CD4-positive, alpha-beta T cell treated with Interferon gamma for 1 hour (primary cell): ENCODE results near the gene YWHAG.
"Not testable (repeated sequence)": the region's sequence is repeated elsewhere in the genome, so short reads cannot be mapped to it uniquely, and the experiment has no call there.

ENCODE experiments used
- DNase-seq: peaks from one replicate; pipeline ENCODE4 v3.0.0-alpha.2; 2020

The YWHAG gene

DNA sequence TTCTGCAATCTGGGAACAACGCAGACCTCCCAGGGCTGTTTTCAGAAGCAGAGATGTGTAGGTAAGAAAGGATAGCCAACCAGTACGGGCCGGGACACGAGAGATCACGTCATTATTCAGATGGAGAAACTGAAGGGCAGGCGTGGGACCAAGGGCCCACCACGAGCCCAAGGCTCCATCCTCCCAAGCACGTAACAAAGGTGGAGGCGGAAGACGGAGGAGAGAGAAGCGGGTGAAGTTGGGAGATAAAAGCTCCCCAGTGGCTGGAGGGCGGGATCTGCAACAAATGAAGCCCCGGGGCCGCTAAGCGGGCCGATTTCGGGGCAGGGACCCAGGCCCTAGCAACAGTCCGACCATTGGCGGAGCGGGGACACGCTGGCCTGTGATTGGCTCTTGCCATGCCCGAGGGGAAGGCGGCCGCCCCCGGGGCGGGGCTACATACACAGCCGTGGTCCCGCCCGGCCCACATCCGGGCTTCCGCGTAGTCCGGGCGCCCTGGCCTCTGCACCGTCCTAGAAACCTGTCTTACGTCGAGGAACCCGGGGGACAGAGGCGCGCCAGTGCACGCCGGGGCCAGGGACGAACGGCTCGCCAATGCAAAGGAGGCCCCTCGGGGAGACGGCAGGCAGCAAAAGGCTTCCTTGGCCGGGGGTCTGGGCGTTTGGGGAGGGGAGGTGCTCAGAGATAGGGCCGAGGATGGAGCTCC, 40.9 kb downstream of the YWHAG start:
- DNase-seq, result peak; percentile 95

DNA sequence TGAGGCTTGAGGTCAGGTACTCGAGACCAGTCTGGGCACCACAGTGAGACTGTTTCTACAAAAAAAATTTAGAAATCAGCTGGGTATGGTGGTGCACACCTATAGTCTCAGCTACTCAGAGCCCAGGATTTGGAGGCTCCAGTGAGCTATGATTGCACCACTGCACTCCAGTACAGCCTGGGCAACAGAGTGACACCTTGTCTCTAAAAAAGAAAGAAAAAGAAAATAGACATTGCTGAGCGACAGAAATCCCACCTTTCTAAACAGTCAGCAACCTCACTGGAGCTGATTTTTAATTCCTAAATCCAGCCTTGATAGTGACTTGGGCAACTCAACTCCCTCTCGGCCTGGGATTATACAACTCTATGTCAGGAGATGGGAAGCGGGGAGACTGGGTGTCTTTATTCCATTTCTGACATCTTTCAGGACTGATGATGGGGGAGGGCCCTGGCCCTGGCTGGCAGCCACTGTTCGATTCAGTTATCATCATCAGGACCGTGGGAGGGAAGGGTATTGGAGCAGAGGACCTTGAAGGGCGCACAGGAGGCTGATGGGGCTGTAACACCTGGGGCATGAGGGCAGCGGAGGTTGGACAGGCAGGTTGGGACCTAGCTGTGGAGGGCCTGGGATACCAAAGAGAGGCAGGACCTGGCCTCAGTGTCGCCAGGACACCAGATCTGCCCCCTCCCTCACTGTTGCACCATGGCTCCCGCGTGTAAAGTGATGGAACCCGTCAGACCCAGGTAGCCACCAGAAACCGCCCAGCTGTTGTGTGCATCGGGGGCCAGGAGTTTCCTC, 41.6 kb downstream of the YWHAG start:
- no peak for DNase-seq

DNA sequence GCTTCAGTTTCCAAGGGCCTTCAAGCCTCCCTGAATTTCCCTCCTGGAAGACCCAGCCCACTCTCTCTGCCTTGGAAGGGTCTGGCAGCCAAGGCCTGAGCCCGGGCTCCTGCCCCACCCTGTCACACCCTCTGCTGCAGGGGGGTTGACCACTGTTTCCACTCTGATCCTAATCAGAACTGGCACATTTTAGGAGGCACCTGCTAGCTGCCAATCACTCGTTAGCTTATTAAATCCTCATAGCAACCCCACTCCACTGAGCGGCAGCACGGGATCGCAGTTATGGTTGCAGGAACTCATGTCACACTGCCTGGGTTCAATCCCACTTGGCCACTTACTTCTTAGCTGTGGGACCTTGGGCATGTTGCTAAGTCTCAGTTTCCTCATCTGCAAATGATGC, 43.4 kb downstream of the YWHAG start:
- no peak for DNase-seq

DNA sequence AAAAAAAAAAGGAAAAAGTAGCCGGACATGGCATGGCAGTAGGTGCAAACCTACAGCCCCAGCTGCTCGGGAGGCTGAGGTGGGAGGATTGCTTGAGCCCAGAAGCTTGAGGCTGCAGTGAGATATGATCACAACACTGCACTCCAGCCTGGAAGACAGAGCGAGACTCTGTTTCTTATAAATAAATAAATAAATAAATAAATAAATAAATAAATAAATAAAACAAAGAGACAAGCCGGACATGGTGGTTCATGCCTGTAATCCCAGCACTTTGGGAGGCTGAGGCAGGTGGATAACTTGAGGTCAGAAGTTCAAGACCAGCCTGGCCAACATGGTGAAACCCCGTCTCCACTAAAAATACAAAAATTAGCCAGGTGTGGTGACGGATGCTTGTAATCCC, 44.1 kb downstream of the YWHAG start:
- not testable (repeated sequence) for DNase-seq

DNA sequence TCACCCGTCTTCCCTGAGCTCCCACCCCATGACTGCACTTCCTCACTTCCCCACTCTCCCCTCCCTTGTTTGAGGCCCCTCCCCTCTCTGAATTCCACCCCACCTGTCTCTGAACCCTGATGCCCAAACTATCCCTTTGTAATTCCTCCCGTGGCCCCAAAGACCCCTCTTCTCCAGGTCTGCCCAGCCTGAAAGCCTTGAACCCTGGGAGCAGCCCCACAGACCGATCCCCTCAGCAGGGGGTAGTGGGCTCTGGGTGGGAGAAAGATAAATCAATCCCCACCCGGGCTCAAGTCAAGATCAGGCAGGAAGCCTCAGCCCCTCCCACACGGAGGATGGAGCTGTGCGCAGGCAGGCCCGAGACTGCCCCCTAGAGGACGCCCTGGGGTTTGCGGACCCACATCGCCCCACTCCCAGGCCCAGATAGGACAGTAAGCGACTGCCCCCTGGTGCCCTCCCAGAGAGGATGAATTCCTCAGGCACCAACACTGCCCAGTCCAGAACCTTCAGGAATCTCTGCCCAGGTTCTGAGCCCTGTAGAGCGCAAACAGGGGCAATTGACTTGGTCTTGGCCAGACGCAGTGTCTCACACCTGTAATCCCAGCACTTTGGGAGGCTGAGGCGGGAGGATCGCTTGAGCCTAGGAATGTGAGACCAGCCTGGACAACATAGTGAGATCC, 44.6 kb downstream of the YWHAG start:
- peak; percentile 94 for DNase-seq

DNA sequence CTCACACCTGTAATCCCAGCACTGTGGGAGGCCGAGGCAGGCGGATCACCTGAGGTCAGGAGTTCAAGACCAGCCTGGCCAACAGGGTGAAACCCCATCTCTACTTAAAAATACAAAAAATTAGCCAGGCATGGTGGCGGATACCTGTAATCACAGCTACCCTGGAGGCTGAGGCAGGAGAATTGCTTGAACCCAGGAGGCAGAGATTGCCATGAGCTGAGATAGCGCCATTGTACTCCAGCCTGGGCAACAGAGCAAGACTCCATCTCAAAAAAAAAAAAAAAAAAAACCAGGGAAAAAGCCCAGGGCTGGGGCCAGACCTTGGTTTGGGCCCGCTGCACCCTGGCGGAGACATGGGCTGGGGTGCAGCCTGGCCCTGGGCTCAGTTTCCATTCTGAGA, 47.0 kb downstream of the YWHAG start:
- DNase-seq, result not testable (repeated sequence)

DNA sequence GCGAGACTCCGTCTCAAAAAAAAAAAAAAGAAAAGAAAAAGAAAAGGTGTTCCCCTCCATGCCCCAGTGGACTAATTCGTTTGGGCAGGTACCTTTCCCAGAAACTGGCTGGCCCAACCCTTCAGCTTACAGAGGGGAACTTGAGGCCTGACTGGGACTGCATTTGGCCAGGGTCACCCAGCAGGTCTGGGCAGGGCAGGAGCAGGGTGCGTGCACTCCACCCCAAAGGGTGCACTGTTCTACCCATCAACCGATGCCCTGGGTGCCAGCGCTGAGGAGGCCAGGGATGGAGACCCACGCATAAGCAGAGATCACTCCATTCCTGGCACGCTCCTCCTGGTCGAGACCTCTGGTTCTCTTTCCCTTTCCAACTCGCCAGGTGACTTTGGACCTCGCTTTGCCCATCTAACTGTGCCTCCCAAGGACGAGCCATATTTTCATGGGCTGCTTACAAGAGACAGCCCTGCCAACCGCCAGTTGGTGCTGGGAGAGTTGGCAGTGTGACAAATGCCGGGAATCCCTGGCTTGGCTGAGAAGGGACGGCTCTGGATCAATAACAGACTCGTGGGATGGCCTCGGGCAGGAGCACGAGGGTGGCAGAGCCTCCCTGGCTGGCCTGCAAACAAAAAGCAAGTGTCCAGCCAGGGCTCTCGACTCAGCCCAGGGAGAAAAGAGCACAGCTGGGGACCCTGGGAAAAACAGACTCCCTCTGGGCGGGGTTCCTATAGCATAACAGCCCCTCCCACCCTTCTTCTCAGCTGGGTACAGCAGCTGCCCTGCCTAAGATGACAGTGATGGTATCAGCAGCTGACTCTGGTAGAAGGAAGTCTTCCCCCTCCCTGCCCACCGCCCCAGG, 48.5 kb downstream of the YWHAG start:
- no peak for DNase-seq

DNA sequence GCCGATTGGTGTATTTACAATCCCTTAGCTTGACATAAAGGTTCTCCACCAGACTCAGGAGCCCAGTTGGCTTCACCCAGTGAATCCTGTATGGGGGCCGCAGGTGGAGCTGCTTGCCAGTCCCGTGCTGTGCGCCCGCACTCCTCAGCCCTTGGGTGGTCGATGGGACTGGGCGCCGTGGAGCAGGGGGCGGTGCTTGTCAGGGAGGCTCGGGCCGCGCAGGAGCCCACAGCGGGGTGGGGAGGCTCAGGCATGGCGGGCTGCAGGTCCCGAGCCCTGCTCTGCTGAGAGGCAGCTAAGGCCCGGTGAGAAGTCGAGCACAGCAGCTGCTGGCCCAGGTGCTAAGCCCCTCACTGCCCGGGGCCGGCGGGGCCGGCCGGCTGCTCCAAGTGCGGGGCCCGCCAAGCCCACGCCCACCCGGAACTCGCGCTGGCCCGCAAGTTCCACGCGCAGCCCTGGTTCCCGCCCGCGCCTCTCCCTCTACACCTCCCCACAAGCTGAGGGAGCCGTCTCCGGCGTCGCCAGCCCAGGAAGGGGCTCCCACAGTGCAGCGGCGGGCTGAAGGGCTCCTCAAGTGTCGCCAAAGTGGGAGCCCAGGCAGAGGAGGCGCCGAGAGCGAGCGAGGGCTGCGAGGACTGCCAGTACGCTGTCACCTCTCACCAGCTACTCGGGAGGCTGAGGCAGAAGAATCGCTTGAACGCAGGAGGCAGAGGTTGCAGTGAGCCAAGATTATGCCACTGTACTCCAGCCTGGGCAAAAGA, 49.3 kb downstream of the YWHAG start:
- not testable (repeated sequence) for DNase-seq

DNA sequence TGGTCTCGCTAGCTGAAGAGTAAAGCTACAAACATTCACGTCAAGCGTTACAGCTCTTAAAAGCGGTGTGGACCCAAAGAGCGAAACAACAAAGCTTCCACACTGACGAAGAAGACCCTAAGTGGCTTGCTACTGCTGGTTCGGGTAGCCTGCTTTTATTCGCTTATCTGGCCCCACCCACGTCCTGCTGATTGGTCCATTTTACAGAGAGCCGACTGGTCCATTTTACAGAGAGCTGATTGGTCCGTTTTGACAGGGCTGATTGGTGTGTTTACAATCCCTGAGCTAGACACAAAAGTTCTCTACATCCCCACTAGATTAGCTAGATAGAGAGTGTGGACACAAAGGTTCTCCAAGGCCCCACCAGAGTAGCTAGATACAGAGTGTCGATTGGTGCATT, 49.9 kb downstream of the YWHAG start:
- DNase-seq, result not testable (repeated sequence)

DNA sequence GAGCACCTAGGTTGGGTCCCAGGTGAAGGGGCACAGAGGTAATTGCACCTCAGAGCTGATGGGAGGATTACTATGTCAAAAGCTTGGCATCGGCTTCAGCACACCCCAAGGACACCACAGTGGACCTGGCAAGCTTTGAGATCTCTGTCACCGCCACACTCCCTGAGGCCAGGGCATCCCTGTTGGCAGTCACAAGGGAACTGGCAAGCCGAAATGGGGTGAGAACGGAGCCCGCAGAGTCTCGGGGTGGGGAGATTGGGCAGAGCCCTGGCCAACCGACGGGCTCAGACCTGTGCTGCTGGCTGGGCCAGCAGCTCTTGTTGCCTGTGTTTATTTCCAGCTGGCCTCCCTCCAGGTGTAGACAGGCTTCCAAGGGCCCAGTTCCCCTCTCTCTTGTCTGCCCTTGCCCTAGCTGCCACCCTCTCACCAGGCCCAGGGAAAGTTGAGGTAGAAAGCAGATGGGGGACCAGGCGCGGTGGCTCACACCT, 53.9 kb downstream of the YWHAG start:
- DNase-seq, result no peak

DNA sequence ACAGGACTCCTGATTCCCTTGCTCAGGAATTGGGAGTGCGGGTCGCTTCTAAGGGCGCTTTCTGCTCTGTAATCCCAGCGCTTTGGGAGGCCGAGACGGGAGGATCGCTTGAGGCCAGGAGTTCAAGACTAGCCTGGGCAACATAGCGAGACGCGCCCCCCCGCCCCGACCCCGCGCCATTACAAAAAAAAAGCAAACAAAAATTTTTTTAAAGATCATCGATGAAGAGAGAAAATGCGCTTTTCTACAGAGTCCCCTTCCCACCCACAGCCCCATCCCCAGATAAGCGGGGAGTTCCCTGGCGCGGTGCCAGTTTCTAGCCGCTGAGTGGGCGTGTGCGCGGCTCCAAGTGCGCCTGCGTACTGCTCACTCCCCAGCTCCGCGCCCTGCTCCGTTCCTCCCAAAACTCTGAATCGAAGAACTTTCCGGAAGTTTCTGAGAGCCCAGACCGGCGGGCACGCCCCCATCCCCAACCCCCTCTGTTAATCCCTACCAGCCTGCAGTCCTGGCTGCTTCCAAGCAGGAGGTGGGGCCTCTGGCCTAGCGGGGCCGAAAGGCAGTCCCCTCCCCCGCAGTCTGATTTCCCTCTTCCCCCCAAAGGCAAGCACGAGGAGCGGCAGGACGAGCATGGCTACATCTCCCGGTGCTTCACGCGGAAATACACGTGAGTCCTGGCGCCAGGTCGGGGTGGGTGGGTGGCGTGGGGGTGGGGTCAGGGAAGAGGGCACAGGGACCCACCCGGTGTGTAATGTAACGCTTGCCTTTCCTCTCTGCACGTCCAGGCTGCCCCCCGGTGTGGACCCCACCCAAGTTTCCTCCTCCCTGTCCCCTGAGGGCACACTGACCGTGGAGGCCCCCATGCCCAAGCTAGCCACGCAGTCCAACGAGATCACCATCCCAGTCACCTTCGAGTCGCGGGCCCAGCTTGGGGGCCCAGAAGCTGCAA, 55.3 kb downstream of the YWHAG start:
- peak; percentile 76 for DNase-seq

DNA sequence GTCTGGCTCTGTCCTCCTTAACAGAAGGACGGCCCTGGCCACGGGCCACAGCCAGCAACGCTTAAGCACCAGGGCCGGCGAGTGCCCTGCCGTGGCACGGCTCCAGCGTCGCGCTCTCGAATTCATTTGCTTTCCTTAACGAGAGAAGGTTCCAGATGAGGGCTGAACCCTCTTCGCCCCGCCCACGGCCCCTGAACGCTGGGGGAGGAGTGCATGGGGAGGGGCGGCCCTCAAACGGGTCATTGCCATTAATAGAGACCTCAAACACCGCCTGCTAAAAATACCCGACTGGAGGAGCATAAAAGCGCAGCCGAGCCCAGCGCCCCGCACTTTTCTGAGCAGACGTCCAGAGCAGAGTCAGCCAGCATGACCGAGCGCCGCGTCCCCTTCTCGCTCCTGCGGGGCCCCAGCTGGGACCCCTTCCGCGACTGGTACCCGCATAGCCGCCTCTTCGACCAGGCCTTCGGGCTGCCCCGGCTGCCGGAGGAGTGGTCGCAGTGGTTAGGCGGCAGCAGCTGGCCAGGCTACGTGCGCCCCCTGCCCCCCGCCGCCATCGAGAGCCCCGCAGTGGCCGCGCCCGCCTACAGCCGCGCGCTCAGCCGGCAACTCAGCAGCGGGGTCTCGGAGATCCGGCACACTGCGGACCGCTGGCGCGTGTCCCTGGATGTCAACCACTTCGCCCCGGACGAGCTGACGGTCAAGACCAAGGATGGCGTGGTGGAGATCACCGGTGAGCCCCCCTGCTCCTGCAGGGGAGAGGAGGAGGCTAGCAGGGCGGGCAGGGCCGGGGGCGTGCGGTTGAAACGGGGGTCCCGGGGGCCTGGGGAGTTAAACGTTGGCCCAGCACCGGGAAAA, 56.2 kb downstream of the YWHAG start, which contains the start of gene HSPB1:
Gene HSPB1 (plus strand): TSS at position 327 of the 855 bp plus-strand sequence. CDS start 40 bp downstream, at position 367.
- peak; percentile 82 for DNase-seq

DNA sequence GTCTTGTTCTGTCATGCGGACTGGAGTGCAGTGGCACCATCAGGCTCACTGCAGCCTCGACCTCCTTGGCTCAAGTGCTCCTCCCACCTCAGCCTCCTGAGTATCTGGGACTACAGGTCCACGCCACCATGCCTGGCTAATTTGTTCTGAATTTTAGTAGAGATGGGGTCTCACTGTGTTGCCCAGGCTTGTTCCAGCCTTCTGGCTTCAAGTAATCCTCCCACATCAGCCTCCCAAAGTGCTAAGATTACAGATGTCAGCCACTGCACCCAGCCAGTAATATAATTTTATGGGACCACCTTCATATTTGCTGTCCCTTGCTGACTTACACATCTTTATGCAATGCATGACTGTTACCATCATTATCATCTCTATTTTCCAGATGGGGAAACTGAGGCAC, 57.8 kb downstream of the YWHAG start:
- DNase-seq, result no peak

DNA sequence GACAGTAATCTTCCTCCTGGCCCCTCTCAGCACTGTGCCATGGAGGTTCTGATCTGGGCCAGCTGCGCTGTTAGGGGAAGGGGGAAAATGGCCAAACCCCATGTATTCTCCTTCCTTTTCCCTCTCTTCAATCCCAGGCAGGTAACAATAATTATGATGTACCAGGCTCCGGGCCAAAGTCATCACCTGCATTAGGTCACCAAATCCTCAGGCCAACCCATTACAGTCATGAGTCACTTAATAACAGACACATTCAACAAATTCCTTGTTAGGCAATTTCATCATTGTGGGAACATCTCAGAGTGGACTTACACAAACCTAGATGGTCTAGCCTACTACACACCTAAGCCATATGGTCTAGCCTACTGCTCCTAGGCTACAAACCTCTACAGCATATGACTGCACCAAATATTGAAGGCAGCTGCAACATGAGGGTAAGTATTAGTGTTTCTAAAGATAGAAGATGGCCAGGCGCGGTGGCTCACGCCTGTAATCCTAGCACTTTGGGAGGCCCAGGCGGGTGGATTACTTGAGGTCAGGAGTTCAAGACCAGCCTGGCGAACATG, 58.5 kb downstream of the YWHAG start:
- no peak for DNase-seq

DNA sequence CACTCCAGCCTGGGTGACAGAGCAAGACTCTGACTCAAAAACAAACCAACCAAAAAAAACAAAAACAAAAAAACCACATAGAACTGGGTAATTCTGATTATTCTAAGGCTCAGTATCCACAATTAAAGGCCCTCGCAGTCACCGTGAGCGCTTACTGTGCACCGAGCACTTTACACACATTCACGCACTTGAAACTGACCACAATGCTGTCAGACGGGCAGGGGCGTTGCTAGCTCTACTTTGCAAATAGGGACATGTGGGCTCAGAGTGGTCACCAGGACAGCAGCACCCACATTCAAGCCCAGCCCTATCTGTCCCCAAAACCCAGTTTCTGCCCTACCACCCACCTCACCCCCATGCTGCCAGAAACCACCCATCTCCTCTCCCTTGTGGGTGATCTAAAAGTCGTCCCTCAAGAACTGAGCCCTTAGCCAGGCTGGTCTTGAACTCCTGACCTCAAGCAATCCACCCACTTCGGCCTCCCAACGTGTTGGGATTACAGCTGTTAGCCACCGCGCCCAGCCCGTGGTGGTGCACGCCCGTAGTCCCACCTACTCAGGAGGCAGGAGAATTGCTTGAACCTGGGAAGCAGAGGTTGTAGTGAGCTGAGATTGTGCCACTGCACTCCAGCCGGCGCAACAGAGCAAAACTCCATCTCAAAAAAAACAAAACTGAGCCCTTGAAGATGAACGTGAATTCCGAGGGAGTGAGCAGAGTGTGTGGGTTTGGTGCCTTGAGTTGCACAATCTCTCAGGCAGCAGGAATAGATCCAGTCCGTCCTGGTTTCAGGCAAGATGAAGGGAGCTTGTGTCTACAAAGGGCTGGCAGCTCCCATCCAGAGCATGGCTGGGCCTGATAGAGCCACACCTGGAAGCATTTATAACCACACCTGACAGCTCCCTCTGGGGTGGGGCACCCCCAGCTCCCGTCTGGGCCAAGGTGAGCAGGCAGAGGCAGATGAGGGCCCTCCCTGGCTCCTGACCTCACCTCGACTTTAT, 61.7 kb downstream of the YWHAG start:
- DNase-seq, result no peak

DNA sequence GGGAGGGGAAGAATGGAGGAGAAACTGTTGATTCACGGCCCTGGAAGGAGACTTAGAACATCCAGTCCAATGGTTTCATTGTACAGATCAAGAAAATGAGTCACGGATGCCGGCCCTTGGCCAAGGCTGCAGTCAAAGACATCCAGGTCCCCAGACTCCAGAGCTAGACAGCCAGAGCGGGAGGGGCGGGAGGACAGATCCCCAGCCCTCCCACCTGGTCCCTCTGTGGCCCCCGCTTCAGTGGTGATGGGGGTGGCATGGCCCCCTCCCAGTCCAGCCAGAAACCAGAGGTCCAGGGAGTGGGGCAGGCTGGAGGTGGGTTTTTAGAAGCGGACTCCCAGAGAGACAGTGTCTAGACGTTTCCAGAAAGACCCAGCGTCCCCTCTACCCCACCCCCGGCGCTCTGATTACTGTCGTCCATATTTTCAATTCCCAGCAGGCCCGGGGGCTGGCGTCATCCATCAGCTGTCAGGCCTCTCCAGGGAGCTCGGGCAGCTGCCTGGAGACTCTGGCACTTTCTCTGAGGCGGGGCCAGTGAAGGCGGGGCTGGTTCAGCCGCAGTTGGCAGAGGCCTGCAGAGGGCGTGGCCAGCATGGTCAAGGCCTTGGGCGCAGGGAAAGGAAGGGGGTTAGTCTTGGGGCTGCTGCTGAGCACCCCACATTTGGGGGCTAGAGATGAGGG, 64.3 kb downstream of the YWHAG start:
- peak; percentile 40 for DNase-seq

DNA sequence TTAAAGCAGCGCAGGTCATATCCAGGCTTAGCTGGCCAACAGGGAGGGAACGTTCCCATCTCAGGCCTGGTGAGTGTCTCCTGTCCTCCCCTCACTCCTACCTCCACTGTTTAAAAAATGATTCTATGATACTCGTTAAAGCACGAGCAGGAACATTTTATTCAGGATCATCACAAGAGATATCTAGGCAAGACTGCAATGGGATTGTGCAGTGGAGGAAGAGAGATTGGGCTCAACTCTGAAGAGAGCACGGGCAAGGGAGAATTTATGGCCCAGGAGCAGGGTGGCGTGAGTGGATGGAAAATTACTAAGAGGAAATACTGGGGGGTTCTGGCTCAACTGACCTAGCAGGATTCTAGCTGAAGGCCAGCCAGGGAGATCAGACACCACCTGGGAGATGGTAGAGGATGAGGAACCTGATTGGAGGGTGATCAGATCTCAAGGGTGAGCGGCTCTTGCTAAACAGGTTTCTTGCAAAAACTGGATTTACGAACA, 65.3 kb downstream of the YWHAG start:
- no peak for DNase-seq
